G401 (cell line): ENCODE measurements around the gene VPS11. TPM values are rescaled to one million over a fixed set of nuclear protein-coding genes. Genes with fewer than 3 reads are reported as not detected.

ENCODE experiments used
- total RNA-seq: library from RNA; depleted of rRNA; stranded (reverse); fragments of >200 nt; shearing (Covaris generic); gene quantifications from 2 replicates; pipeline ENCODE4 v1.2.3, GENCODE V29; 2014; rRNA removed

The VPS11 gene
- total RNA-seq, 1 experiment from 2014 or later: 19.9 TPM

Other genes with a start within 250 kb of the VPS11 start
- not detected in 2 replicates for gene CXCR5, start 183.9 kb upstream of the VPS11 start, total RNA-seq
- gene BCL9L, start 141.9 kb upstream of the VPS11 start, total RNA-seq: 10.2 and 13.4 TPM in 2 replicates
- gene UPK2, start 111.5 kb upstream of the VPS11 start, total RNA-seq: not detected in 2 replicates
- not detected in 2 replicates for gene FOXR1, start 96.1 kb upstream of the VPS11 start, total RNA-seq
- 30.4 and 34.0 TPM in 2 replicates for gene CENATAC, start 69.7 kb upstream of the VPS11 start, total RNA-seq
- 2,429 and 3,013 TPM in 2 replicates for gene RPS25, start 49.5 kb upstream of the VPS11 start, total RNA-seq
- 97.7 and 110 TPM in 2 replicates for gene TRAPPC4, start 49.1 kb upstream of the VPS11 start, total RNA-seq
- gene SLC37A4, start 36.9 kb upstream of the VPS11 start, total RNA-seq: 9.9 and 15.5 TPM in 2 replicates
- 152 and 205 TPM in 2 replicates for gene HYOU1, start 10.6 kb upstream of the VPS11 start, total RNA-seq
- gene HMBS, start 17.1 kb downstream of the VPS11 start, total RNA-seq: 63.6 and 87.0 TPM in 2 replicates
- gene DPAGT1, start 34.0 kb downstream of the VPS11 start, total RNA-seq: 4.0 and 4.7 TPM in 2 replicates
- gene C2CD2L, start 39.5 kb downstream of the VPS11 start, total RNA-seq: 4.6 and 5.8 TPM in 2 replicates
- gene HINFP, start 53.8 kb downstream of the VPS11 start, total RNA-seq: 18.5 and 22.4 TPM in 2 replicates
- 0.06 and 1.7 TPM in 2 replicates for gene ABCG4, start 81.2 kb downstream of the VPS11 start, total RNA-seq
- not detected in 2 replicates for gene NLRX1, start 100.9 kb downstream of the VPS11 start, total RNA-seq
- not detected in 2 replicates for gene NHERF4, start 117.7 kb downstream of the VPS11 start, total RNA-seq
- 4.9 and 11.7 TPM in 2 replicates for gene CBL, start 138.5 kb downstream of the VPS11 start, total RNA-seq
- 77.2 and 90.3 TPM in 2 replicates for gene MCAM, start 249.3 kb downstream of the VPS11 start, total RNA-seq